ENCODE measurements around the gene ACAP1.

DNA sequence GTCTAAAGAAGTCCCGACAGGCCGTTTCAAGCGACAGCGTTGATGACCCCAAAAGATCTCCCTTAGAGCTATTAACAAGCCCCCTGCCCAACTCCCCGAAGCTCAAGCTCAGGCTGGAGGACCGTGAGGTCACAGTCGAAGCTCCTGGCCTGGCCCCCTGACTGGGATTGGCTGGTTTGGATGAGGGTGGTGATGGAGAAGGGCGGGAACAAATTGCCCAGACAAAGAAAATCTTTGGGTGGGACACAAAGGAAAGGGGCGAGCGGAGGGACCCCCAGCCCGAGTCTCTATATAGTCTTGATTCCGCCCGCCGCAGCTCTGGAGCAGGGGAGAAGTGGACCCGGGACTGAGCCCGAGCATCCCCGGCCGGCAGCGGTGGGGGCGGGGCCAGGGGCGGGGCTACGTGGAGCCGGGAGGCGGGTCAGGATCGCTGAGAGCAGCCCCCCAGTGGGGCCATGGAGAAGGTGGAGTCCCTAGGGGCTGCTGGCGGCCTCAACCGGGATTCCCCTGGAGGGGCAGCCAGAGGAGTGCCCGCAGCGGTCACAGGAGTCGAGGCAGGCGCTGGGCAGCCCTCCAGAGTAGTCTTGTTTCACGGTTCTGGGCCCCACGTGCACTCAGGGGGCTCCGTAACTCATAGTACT lies 6.2 kb upstream of the ACAP1 start:
- TF ChIP-seq PATZ1 (CRISPR knock-in tag; IDR thresholded peaks at IDR 0.05; ENCODE audit: borderline replicate concordance) = no peak
- TF ChIP-seq, protein P1, sequence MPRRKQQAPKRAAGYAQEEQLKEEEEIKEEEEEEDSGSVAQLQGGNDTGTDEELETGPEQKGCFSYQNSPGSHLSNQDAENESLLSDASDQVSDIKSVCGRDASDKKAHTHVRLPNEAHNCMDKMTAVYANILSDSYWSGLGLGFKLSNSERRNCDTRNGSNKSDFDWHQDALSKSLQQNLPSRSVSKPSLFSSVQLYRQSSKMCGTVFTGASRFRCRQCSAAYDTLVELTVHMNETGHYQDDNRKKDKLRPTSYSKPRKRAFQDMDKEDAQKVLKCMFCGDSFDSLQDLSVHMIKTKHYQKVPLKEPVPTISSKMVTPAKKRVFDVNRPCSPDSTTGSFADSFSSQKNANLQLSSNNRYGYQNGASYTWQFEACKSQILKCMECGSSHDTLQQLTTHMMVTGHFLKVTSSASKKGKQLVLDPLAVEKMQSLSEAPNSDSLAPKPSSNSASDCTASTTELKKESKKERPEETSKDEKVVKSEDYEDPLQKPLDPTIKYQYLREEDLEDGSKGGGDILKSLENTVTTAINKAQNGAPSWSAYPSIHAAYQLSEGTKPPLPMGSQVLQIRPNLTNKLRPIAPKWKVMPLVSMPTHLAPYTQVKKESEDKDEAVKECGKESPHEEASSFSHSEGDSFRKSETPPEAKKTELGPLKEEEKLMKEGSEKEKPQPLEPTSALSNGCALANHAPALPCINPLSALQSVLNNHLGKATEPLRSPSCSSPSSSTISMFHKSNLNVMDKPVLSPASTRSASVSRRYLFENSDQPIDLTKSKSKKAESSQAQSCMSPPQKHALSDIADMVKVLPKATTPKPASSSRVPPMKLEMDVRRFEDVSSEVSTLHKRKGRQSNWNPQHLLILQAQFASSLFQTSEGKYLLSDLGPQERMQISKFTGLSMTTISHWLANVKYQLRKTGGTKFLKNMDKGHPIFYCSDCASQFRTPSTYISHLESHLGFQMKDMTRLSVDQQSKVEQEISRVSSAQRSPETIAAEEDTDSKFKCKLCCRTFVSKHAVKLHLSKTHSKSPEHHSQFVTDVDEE (CRISPR knock-in tag; IDR thresholded peaks at IDR 0.05) = no peak
- TF ChIP-seq, protein P2, sequence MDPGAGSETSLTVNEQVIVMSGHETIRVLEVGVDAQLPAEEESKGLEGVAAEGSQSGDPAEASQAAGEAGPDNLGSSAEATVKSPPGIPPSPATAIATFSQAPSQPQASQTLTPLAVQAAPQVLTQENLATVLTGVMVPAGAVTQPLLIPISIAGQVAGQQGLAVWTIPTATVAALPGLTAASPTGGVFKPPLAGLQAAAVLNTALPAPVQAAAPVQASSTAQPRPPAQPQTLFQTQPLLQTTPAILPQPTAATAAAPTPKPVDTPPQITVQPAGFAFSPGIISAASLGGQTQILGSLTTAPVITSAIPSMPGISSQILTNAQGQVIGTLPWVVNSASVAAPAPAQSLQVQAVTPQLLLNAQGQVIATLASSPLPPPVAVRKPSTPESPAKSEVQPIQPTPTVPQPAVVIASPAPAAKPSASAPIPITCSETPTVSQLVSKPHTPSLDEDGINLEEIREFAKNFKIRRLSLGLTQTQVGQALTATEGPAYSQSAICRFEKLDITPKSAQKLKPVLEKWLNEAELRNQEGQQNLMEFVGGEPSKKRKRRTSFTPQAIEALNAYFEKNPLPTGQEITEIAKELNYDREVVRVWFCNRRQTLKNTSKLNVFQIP (CRISPR knock-in tag; IDR thresholded peaks at IDR 0.05; ENCODE audit: borderline replicate concordance, low read depth) = no peak
- TF ChIP-seq ZFP30 (CRISPR knock-in tag; IDR thresholded peaks at IDR 0.05) = no peak
- TF ChIP-seq PPARA (CRISPR knock-in tag; IDR thresholded peaks at IDR 0.05; ENCODE audit: borderline replicate concordance) = no peak
- no peak for TF ChIP-seq RARB (CRISPR knock-in tag; IDR thresholded peaks at IDR 0.05)
- no peak for TF ChIP-seq ZC3H10 (CRISPR knock-in tag; IDR thresholded peaks at IDR 0.05)

Measured in SK-N-SH treated with all-trans-retinoic acid at 6 μM for 48 hours (cell line).